ENCODE measurements around the gene DIDO1. TPM values are rescaled to one million over a fixed set of nuclear protein-coding genes. Genes with fewer than 3 reads are reported as not detected.
"Not testable (repeated sequence)": the region's sequence is repeated elsewhere in the genome, so short reads cannot be mapped to it uniquely, and the experiment has no call there.

Gene DIDO1
- total RNA-seq, 4 donors from 2014 or later = 68.3 to 135 (median 88.0) TPM

- Histone ChIP-seq H3K36me3 (peaks cover 0 to 1% (median 0%) of the 10 kb centered on the region in 4 donors), H3K27me3 (no peaks in the 10 kb centered on the region), H3K27ac (peak overlapping the region; percentile 55 to 86 (median 72)), H3K4me3 (no peak overlapping the region), H3K9me3 (no peaks in the 10 kb centered on the region), H3K4me1 (peaks cover 8 to 25% (median 10%) of the 10 kb centered on the region in 4 donors)
- 38% methylated on average over 26 of the region's 34 CpGs; no CpG with 5 or more reads in 1 of the 2 donors for WGBS, 2 donors (ENCODE audit: low coverage in 1 of 2)
- peak; percentile 78 for DNase-seq
- TF ChIP-seq POLR2AphosphoS5 (IDR thresholded peaks at IDR 0.05) = no peak
- TF ChIP-seq CTCF (IDR thresholded peaks at IDR 0.05) = peak; percentile 23 to 50 (median 49)
- TF ChIP-seq POLR2A (IDR thresholded peaks at IDR 0.05) = no peak
- TF ChIP-seq EP300 (IDR thresholded peaks at IDR 0.05; ENCODE audit: low read depth) = no peak
- in situ Hi-C loops (cut with MboI; ENCODE audit: low pct_ligation_motif_present in 1 of 4, low pct_unique_long_range_greater_than_20kb in 1 of 4, low sequenced_read_pairs in 3 of 4) = loop anchor here in 2 of 4 donors (25.0 kb wide), 1 partner anchor 137 kb away; the partner anchor contains the start of gene BHLHE23 (in 2 of the 2)
- intact Hi-C loops (cut with DNase I; ENCODE audit: low total_unique reads) = no loop called here
These were observed 50.6 kb downstream of the DIDO1 start for GRCh38 chr20:62875419-62876361.

DNA sequence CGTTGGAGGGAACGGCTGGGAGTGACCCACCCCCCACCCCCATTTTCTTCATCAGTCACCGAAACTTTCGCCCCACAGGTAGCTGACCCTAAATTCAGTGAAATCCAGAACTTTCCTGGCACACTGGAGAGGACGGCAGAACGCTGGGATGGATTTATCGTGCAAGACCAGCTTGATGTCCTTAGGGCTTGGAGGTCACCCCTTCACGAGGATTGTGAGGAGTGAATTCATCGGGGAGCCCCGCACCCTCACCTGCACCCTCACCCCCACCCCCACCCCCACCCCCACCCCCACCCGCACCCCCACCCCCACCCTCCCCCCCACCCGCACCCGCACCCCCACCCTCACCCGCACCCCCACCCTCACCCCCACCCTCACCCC, 51.4 kb downstream of the DIDO1 start:
- H3K27me3 ChIP-seq = no peaks in the 10 kb centered on the region
- intact Hi-C loops (cut with DNase I; ENCODE audit: low total_unique reads) (no loop called here), in situ Hi-C loops (cut with MboI; ENCODE audit: low pct_ligation_motif_present in 1 of 4, low pct_unique_long_range_greater_than_20kb in 1 of 4, low sequenced_read_pairs in 3 of 4) (loop anchor here in 2 of 4 donors (25.0 kb wide), 1 partner anchor 137 kb away; the partner anchor contains the start of gene BHLHE23 (in 2 of the 2))
- H3K9me3 ChIP-seq = no peaks in the 10 kb centered on the region
- no peak overlapping the region for H3K4me3 ChIP-seq
- peak overlapping the region in 3 of 4 donors; percentile 3 to 52 (median 36) for H3K27ac ChIP-seq
- no peaks in the 10 kb centered on the region for H3K36me3 ChIP-seq
- H3K4me1 ChIP-seq = peaks cover 8 to 25% (median 10%) of the 10 kb centered on the region in 4 donors
- no peak for DNase-seq
- WGBS, 2 donors (ENCODE audit: low coverage in 1 of 2) = 86 to 100% methylated on average over 2 to 10 of the region's 14 CpGs
- no peak for TF ChIP-seq POLR2AphosphoS5 (IDR thresholded peaks at IDR 0.05)
- no peak for TF ChIP-seq EP300 (IDR thresholded peaks at IDR 0.05; ENCODE audit: low read depth)
- TF ChIP-seq CTCF (IDR thresholded peaks at IDR 0.05) = no peak

- in situ Hi-C loops (cut with MboI; ENCODE audit: low pct_ligation_motif_present in 1 of 4, low pct_unique_long_range_greater_than_20kb in 1 of 4, low sequenced_read_pairs in 3 of 4); H3K27me3 ChIP-seq; H3K4me3 ChIP-seq; H3K36me3 ChIP-seq; H3K9me3 ChIP-seq; intact Hi-C loops (cut with DNase I; ENCODE audit: low total_unique reads): not testable (repeated sequence)
- TF ChIP-seq CTCF (IDR thresholded peaks at IDR 0.05) = peak; percentile 52 to 66 (median 59)
- Histone ChIP-seq H3K27ac (peak overlapping the region in 2 of 4 donors; percentile 36 to 52), H3K4me1 (peaks cover 8 to 25% (median 10%) of the 10 kb centered on the region in 4 donors)
- DNase-seq = peak; percentile 76
- WGBS, 2 donors (ENCODE audit: low coverage in 1 of 2) = 0 to 1% methylated on average over 2 to 14 of the region's 15 CpGs
These were observed 52.6 kb downstream of the DIDO1 start for GRCh38 chr20:62873681-62874031.

GRCh38 chr20:62873280-62873679, 53.0 kb downstream of the DIDO1 start:
- intact Hi-C loops (cut with DNase I; ENCODE audit: low total_unique reads) = no loop called here
- Histone ChIP-seq H3K27me3 (no peaks in the 10 kb centered on the region), H3K4me3 (no peak overlapping the region), H3K27ac (peak overlapping the region in 1 of 4 donors; percentile 52), H3K4me1 (peaks cover 8 to 25% (median 10%) of the 10 kb centered on the region in 4 donors), H3K9me3 (no peaks in the 10 kb centered on the region), H3K36me3 (no peaks in the 10 kb centered on the region)
- no peak for DNase-seq
- 55 to 58% methylated on average over 5 to 7 of the region's 7 CpGs for WGBS, 2 donors (ENCODE audit: low coverage in 1 of 2)
- TF ChIP-seq EP300 (IDR thresholded peaks at IDR 0.05; ENCODE audit: low read depth) (no peak), POLR2A (IDR thresholded peaks at IDR 0.05) (no peak), CTCF (IDR thresholded peaks at IDR 0.05) (no peak), POLR2AphosphoS5 (IDR thresholded peaks at IDR 0.05) (no peak)
- in situ Hi-C loops (cut with MboI; ENCODE audit: low pct_ligation_motif_present in 1 of 4, low pct_unique_long_range_greater_than_20kb in 1 of 4, low sequenced_read_pairs in 3 of 4) = no loop called here
